SW 1271 (cell line): ENCODE measurements around the gene TENT4B.
A peak's percentile ranks its signal among the peaks of the same experiment; 100 is the strongest.
"Not testable (repeated sequence)": the region's sequence is repeated elsewhere in the genome, so short reads cannot be mapped to it uniquely, and the experiment has no call there.

Experiments used
- DNase-seq, 2 experiments: peaks; one replicate each; lab custom pipeline; 2025; lab: John Stamatoyannopoulos, UW

TENT4B gene

DNA sequence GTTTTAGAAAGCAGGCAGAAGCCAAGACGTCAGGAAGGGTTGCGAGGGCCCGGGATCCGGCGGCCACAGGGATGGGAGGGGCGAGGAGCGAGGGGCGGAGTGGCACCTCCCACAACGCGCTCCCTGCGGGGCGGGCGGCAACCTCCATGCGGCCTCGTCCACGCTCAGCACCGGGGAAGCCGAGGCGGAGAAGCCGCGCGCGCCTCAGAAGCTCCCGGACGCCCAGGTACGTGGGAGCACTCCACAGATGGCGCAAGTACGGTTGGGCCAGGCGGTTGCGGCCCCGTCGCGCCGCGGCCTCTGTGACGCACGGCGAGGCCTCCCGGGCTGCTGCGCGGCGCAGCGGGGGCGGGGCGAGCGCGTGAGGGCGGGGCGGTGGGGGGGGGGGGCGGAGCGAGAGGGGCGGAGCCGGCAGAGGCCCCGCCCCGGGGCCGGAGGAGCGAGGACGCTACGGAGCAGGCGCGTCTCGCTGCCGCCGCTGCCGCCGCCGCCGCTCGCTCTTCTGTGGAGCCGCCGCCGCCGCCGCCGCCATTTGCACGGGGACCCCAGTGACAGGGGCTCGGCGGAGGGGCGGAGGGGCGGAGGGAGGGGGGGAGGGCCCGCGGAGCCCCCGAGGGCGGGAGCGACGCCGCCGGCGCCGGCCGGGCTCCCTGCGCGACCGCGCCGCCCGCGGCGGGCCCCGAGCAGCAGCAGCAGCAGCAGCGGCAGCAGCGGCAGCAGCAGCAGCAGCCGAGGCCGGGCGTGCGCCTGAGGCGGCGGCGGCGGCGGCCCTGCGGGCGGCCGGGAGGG lies at the start of gene TENT4B:
TSS of gene TENT4B (plus strand) at position 500 of the 789 bp plus-strand sequence. CDS start 316 bp downstream, outside the sequence.
- peak in 1 of 2 experiments; percentile 49 for DNase-seq

DNA sequence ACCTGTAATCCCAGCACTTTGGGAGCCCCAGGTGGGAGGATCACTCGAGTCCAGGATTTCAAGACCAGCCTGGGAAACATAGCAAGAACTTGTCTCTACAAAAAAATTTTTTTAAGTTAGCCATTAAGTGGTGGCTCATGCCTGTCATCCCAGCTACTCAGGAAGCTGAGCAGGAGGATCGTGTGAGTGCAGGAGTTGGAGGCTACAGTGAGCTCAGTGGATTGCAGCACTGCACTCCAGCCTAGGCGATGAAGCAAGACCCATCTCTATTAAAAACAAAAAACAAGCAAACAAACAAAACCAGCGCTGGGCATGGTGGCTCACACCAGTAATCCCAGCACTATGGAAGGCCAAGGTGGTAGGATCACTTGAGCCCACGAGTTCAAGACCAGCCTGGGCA lies 49.3 kb upstream of the TENT4B start:
- DNase-seq = no peak

DNA sequence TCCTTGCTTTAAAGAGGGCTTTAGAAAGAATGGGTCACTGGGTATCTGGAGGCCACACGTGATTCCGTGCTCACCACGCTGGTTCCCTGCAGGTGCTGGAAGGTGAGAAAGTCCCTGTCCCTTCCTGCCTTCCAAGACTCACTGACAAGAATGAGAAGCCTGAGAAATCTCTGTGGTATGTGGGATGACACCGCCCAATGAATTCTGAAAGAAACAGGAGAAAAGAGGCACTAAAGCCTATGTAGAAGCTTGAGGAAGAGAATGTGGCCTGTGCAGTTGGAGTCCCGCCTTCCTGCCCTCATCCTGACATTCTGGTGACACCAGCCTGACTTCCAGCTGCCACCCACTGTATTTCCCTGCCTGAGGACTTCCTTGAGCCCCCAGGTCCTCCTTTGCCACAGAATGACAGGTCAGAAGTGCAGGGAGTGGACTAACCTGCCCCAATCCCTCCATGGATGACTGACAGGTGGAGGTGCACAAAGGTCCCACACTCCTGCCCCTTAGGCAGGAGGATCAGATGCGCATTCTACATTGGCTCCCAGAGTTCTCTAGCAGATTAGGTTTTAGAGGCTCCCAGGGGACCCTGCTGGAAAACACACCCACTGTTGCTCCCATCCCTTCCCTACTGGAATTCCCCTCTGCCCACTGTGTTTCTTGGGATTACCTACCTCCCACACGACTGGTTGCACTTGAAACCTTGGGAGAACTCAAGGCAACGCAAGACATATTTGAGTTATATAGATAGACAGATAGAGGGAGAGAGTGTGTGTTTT lies 38.6 kb upstream of the TENT4B start:
- DNase-seq = no peak

DNA sequence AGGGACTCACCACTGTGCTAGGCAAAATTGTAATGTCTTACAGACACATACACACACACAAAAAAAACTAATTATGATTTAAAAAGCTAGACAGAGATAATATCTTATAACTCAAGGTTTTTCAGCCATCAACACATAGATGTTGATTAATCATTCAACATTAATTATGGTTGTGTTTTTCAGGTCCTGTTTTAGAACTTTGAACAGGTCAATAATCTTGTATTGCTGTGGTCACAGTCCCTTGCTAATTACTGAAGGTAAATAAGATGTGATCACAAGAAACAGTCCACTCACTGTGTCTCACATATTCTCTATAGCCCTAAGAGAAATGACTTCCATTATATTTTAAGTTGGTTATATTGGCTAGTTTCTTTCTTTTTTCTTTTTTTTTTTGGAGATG lies 32.4 kb upstream of the TENT4B start:
- DNase-seq = no peak

DNA sequence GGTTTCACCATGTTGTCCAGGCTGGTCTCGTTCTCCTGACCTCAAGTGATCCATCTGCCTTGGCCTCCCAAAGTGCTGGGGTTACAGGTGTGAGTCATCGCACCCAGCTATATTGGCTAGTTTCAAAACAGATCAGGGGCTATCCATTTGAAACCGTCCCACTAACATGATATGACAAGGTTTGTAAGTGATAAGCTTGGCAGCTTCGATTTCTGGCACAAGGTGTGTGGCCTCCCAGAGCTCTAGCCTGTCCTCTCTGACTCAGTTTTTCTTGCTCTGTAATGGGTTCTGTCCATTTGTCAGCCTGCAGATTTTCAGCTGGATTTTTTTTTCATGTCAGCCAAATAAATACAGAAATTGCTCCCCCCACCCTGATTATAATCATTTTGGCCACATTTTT lies 31.8 kb upstream of the TENT4B start:
- DNase-seq = no peak

DNA sequence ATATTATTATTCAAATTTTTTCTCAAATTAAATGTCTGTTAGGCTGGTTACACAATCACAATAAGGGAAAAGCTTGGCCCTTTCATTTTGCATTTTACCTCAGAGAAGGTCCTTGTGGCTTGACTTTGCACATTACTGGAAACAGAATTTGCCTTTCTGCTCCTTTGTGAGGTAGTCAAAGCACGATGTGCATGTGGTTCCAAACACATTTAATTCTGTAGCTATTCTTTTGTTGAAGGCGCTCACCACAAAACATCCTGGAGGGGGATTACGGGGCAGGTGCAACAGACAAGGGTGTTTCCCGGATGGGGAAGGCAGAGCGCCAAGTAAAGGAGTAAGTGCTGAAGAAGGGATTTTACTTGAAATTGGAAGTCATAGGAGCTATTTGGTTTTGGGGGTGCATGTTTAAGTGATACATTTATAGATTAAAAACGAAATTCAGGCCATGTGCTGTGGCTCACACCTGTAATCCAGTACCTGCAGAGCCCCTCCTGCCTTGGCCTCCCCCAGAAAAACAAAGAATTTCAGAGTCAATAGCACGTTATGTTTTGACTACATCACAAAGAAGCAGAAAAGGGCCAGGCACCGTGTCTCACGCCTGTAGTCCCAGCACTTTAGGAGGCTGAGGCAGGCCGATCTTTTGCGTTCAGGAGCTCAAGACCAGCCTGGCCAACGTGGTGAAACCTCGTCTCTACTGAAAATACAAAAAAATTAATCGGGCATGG lies 31.2 kb upstream of the TENT4B start:
- DNase-seq = no peak

DNA sequence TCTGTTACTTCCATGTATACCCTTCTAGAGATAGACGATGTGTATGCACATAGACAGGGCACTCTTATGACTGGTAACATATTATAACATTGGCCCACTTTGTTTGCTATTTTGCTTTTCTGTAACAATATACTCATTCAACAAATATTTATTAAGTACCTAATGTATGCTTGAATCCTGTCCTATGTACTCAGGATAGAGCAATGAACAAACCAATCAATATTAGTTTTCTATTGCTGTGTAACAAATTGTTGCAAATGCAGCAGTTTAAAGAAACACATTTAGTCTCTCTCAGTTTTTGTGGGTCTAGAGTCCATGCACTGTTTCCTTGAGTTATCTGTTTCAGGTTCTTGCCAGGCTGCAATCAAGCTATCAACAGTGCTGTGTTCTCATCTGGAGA lies 29.7 kb upstream of the TENT4B start:
- no peak for DNase-seq

DNA sequence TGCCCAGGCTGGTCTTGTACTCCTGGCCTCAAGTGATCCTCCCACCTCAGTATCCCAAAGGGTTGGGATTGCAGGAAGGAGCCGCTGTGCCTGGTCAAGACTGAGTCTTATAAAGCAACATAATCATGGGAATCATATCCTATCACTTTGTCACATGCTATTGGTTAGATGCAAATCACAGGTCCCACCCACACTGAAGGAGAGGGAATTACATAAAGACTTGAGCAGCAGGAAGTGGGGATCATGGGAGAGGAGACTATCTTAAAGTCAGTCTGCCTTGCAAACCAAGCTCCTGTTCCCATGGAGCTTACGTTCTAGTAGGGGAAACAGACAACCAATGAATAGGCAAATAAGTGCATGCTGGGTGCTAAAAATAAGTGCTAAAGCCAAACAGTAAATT lies 28.3 kb upstream of the TENT4B start:
- DNase-seq = no peak

DNA sequence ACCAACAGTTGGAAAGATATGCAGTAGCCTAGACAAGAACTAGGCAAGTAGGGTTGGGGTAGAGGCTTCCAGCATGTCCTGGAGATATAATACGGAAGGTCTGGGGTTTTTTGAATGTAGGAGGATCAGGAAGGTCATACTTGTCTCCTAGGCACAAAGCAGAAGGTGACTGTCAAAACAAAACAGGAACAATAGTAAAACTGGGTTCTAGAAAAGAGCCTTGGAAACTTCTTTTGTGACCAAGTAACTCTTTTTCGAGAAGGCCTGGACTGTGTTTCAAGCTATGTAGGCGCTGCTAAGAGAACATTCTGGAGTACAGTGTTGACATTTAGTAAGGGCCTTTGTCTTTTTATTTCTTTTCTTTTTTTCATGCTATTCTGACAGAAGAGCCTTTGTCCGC lies 26.9 kb upstream of the TENT4B start:
- DNase-seq = no peak

DNA sequence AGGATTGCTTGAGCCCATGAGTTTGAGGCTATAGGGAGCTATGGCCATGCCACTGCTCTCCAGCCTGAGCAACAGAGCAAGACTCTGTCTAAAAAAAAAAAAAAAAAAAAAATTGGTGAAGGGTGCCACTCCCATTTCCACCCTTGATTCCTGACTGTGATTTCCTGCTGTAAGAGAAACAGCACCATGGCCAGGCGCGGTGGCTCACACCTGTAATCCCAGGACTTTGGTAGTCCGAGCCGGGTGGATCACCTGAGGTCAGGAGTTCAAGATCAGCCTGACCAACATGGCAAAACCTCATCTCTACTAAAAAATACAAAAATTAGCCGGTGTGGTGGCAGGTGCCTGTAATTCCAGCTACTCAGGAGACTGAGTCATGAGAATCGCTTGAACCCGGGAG lies 20.5 kb upstream of the TENT4B start:
- not testable (repeated sequence) for DNase-seq

DNA sequence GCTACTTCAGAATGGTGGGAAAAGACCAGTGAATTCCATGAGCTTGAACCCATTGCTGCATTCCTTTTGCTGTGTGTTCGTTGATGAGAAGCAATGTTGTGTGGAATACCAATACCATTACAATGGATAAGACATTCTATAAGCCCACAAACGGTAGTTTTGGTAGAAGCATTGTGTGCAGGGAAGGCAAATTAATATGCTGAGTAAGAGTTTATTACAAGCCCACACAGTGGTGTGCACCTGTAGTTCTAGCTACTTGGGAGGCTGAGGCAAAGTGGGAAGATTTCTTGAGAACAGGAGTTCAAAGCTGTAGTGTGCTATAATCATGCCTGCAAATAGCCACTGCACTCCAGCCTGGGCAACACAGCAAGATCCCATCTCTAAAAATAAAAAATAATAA lies 19.9 kb upstream of the TENT4B start:
- DNase-seq = no peak

DNA sequence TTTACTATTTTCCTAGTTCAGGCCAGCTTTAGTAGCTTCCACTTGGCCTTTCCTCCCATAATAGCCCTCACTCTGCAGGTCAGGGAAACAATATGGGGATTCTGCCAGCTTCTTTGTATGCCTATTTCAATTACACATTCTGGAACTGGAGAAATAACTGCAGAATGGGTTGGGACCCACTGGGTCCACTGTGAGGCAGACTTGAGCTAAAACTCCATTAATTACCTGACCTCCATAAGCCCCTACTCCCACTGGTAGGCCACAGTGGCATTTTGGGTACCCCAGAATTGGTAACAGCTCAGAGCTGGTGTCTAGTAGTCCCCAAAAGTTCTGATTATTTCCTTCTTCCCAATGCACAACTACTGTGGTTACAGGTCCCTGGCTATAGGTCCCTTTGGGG lies 16.7 kb upstream of the TENT4B start:
- no peak for DNase-seq

DNA sequence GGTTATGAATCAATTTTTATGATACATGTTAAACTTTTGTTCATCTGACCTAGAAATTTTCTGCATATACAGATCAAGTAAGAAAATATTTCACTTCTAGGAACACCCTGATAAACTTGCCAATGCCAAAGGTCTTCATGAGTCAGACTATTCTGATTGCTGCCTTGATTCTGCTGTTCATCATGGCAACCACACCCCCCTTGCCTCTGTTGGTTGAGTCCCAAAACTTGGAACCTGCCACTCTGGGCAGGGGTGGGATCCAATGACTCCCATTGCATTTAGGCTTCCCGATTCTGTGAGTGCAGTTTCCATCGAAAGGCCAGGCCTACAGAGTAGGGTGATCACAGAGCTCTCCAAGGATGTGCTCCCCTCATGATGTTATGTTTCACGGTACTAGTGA lies 15.8 kb upstream of the TENT4B start:
- no peak for DNase-seq

DNA sequence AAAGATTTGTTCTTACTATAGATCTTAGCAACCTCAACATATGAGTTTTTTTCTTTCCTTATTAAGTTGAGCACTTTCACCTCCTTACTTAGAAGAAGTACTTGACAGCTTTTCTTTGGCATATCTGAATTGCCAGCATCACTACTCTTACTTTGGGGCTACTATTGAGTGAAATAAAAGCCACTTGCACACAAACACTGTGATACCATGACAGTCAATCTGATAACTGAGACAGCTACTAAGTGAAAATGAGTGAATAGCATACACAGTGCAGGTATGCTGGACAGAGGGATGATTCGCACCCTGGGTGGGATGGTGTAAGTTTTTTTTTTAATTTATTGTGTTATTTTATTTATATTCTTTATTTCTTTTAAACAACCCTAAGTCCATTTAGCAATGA lies 13.5 kb upstream of the TENT4B start:
- no peak for DNase-seq

DNA sequence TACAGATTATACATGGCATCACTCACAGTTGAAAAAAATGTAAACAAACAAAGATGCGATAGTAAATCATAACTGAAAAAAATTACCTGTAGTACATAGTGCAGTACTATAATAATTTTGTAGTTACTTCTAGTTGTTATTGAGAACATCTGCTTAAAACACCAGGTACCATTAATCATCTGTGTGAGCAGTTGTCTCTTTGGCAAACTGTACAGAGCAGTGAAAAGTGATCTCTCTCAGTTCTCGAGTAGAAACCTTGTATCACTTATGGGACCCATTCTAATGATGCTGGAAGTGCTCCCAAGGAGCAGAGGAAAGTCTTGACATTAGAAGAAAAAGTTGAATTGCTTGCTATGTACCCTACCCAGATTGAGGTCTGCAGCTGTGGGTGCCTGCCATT lies 8.9 kb upstream of the TENT4B start:
- no peak for DNase-seq

DNA sequence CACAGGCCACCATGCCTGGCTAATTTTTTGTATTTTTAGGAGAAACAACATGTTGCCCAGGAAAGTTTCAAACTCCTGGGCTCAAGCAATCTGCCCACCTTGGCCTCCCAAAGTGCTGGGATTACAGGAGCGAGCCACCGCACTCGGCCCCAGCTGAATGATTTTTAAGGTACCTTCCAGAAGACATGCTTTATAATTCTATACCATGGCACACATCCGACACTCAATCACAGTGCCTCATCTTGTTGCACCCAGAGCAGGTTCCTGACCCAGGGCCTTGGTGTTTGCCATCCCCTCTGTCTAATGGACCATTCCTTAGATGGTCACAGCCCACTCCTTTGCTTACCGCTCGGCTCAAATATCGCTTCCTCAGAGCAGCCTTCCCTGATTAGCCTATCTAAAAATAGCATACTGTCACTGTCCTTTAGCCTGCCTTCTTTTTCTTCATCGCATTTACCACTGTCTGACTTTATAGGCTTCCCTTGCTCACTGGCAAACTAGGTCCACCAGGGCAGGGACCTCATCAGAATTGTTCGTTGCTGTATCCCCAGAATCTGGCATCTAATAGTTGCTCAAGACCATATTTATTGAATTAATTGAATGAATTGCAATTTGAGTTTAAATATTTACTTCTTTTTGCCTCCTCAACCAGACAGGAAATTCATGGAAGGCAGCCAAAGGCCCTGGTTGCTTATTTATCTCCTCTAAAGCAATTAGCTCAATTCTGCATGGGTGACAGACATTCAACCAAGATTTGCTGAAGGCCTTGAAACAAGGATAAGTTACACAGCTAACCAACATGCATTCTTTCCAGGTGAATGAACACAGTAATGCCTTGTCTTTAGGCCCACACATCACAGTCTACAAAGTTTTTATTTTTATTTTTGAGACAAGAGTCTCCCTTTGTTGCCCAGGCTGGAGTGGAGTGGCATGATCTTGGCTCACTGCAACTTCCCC lies 6.3 kb upstream of the TENT4B start:
- no peak for DNase-seq

DNA sequence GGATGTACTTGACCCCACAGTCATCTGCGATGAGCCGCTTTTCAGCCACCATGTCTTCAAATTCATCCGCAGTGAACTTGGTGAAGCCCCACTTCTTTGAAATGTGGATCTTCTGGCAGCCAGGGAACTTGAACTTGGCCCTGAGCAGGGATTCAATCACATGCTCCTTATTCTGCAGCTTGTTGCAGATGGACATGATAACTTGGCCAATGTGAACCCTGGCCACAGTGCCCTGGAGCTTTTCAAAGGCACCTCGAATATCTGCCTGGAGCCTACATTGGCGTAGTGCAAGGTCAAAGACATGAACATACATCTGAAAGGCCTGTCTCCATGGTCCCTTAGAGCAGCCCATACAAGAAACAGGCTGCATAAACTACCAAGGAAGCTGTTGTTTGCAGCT lies 1.8 kb upstream of the TENT4B start:
- no peak for DNase-seq

DNA sequence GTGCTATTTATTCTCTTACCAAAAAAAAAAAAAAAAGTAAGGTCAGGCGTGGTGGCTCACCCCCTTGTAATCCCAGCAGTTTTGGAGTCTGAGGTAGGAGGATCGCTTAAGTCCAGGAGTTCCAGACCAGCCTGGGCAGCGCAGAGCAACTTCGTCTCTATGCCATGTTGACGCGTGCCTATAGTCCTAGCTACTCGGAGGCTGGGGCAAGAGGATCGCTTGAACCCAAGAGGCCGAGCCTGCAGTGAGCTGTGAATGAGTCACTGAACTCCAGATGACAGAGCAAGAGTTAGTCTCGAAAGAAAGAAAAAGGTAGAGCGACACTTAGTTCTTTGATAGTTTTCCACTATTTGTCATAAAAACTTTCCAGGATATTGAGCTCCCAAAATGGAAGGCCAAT lies 1.4 kb upstream of the TENT4B start:
- DNase-seq = no peak

DNA sequence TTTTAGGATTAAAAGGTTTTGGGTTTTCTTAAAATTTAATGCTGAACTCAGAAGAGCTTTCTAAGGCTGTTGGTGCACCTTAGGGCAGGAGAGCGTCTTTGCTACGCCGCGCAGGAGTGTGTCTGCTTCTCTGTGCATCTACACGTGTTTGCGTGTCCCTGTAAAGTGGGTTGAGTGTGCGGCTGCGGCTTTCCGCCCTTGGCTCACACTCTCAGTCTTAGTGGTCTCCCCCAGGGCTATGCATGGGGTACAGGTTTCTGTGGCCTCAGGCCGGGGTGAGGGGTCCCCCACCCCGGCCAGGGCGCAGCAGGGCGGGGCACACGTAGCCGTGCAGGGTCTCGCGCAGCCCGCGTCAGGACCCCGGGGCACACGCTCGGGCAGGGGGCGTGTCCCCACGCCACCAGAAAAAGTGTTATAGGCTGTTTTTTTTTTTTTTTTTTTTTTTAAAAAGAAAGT lies 727 bp upstream of the TENT4B start:
- no peak for DNase-seq

DNA sequence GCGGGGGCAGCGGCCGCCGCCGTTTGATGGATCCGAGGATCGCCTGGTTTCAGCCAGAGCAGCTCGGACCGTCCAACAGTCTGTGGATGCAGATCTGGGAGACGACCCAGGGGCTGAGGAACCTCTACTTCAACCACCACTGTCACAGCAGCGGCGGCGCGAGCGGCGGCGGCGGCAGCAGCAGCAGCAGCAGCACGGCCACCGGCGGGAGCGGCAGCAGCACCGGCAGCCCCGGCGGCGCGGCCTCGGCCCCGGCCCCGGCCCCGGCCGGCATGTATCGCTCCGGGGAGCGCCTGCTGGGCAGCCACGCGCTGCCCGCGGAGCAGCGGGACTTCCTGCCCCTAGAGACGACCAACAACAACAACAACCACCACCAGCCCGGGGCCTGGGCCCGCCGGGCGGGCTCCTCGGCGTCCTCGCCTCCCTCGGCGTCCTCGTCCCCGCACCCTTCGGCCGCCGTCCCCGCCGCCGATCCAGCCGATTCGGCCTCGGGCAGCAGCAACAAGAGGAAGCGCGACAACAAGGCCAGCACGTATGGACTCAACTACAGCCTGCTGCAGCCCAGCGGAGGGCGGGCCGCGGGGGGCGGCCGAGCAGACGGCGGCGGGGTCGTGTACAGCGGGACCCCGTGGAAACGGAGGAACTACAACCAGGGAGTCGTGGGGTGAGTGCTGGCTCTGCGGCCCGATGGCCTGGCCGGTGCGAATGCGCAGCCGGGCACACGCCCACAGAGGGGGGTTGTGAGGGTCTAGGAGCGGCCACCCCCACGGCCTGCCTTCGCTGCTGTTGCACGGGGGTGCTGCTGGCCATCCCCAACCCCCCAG lies 702 bp downstream of the TENT4B start:
- peak in 1 of 2 experiments; percentile 17 for DNase-seq
